Inflammatory macrophage treated with lipopolysaccharide for 1 hour (primary cell): Measurements from ENCODE around the gene CPSF2.
A peak's percentile ranks its signal among the peaks of the same experiment; 100 is the strongest.

Source experiments
- DNase-seq, 2 donors: peaks; one replicate each; pipeline ENCODE4 v3.0.0-alpha.2; 2020 to 2022

Gene CPSF2

DNA sequence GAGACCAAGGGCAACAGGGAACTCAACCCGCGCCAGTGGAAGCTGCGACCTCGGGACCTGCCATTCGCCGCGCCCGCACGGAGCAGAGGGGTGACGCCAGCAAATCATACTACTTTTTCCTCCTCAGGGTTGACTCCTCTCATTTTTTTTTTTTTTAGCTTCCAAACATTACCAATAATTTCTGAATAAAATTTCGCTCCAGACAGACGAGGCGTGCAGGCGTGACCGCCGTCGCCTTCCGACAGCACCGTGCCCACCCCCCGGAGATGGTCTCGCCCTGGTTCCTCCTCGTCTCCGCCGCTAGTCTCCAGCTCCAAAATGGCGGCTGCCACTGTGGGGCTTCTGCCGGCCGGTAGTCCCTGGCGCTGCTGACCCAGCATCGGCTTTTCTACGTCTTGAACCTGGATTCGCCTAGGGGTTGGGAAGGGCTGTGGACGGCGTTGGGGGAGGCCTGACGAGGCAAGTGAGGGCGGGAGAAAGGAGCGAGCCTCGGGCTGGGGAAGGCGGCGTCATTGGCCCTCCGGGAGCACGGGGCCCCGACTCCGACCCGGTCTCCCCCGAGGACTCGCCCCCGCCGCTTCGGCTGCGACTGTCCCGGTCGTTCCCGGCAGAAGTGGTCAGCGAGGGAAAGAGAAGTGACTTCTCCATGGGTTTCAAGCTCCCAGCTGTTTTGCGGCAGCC, at the start of gene CPSF2, which contains the start of gene NDUFB1:
Gene CPSF2, plus strand, starts transcription at position 300 of the 681 bp plus-strand sequence. CDS start 9,016 bp downstream, outside the sequence.
Gene NDUFB1, minus strand, starts transcription at position 37 of the 681 bp plus-strand sequence. CDS start 4,069 bp downstream, outside the sequence.
- DNase-seq, result peak; percentile 79 to 86

DNA sequence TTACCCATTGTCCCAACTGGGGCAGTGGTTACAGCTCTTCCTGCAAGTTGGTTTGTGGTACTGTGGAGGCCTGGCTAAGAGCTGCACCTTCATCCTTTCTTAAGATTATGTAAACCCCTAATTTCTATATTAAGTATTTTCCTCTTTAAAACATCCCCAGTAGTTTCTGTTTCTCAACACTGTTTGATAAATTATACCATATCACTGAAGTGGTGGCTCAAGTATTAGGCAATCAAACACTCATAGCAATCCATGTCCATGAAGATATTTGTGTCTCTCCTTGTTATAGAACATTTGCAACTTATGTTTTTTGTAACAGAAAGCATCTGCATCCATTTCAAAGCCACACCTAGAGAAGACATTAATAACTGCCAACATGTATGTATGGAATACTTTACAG, 47.2 kb upstream of the CPSF2 start:
- DNase-seq, result no peak

- DNase-seq, result no peak
Observed at GRCh38 chr14:92088494-92088893, 33.3 kb upstream of the CPSF2 start.

- DNase-seq, result peak; percentile 10 to 12
Observed at GRCh38 chr14:92093320-92093719, 28.4 kb upstream of the CPSF2 start.

GRCh38 chr14:92099802-92100201, 22.0 kb upstream of the CPSF2 start:
- DNase-seq, result no peak

GRCh38 chr14:92103363-92103989, 18.3 kb upstream of the CPSF2 start:
- peak; percentile 18 to 25 for DNase-seq

GRCh38 chr14:92105073-92105892, 16.5 kb upstream of the CPSF2 start:
- DNase-seq, result no peak

DNA sequence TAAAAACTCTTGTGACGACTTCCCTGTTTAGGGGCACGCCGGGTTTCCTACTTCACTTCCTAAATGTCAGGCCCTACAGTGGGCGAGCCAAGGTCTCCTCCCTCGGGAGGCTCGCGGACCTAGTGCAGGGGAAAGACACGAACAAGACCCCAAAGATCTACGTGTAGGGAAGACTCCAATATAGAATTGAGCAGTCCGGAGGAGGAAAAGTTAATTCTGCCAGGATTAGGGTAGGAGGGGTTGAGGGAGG, 16.0 kb upstream of the CPSF2 start:
- DNase-seq, result peak; percentile 84 to 88

DNA sequence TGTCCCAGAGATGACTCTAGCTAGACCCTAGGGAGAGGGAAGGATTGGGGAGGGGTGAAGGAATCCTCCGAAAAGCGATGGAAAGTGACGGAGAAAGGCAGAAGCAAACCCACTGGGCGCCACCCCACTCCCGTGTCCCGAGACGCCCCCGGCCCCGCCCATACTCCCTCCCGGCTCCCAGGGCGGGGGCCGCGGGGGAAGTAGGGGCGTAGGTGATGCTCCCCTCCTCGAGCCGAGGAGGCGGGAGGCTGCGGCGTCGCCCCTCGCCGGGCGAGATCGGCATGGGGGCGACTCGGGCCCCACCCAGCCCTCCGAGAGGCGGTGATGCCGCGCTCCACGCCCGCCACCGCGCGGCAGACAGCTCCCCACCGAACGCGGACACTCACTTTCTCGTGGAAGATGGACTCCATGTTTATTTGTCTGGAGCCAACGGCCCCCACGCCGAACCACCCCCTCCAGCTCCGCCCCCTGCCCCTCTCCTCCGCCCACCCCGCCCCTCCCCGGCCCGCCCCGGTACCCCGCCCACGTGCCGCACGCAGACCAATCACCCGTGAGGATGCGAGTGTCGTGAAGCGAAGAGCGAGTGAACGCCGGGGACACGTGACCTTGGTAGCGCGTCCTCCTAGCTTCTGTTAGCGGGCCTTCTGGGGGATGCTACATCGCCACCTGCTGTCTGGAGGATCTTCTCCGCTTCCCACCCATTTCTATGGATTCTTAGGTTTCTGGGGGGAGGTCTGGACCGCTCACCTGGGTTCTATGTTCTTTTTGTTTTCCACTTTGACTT, 15.4 kb upstream of the CPSF2 start, which contains the start of gene ATXN3:
Gene ATXN3, minus strand, starts transcription at position 440 of the 784 bp plus-strand sequence. Its CDS starts 30 bp downstream, at position 410.
- peak; percentile 96 to 97 for DNase-seq

DNA sequence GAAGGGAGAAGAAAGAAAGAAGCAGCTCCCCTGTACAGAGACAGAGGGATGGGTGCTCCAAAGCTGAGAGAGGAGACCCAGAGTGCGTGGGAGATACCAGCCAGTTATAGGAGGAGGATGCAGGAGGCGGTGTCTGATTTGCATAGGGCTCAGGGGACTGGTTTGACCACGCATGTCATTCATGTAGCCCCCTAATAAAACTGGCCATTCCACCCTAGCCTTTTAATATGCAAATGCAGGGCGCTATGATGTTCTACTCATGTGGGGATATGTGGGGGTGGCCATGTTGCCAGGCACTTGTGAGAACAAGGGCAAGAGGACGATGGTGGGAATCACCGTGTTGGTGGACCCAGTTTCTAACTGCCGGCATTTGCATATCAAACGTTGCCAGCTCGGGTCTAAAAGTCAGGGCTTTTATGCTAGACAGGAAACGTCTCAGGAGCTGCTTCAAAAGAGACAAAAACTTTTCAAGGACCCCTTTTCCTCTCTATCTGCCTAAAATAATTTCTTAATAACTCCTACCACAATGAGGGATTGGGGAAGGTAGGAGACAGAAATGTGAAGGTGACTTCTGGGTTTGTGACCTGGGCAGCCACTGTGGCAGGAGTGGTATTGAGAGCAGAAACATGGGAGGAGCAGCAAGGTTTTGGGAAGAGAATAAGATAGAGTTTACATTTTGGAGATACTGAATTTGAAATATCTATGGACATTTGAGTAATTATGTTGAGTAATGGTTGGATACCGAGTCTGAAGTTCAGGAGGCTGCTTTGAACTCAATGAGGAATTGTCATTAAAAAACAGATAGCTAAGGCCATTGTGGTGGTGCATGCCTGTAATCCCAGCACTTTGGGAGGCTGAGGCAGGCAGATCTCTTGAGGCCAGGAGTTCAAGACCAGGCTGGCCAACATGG, 13.2 kb upstream of the CPSF2 start:
- DNase-seq, result no peak

DNA sequence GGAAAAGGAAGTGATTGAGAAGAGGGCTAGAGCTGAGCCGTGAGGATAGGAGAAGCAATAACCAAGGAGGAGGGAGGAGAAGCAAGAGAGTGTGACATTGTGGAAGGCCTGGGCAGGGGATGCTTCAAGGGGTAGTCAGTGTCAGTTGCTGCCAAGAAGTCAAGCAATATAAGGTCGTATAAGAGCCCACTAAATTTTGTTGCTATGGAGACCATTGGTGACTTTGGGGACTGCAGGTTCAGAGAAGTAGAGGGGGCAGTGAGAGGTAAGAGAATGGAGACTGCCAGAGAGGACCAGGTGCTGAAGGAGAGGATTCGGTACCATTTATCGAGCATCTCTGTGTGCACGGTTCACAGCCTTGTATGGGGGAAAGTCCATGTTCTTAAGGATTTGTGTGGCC, 12.3 kb upstream of the CPSF2 start:
- no peak for DNase-seq

GRCh38 chr14:92121207-92121669, 531 bp upstream of the CPSF2 start:
- peak; percentile 40 to 62 for DNase-seq

DNA sequence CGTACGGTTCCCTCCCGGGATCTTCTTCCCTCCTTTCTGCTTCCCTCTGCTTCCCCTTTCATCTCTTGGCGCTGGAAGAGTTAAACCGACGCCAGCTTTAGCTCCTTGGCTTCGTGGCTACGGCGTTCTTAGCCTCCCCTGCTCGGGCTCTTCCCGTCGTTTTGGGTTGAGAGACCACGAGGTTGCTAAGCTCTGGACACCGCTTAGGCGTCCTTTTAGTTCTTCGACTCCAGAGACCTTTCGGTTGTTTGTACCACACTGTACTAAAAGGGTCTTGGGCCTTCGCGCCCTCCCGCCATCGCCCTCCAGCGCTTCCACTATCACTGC, 545 bp downstream of the CPSF2 start:
- DNase-seq, result no peak

DNA sequence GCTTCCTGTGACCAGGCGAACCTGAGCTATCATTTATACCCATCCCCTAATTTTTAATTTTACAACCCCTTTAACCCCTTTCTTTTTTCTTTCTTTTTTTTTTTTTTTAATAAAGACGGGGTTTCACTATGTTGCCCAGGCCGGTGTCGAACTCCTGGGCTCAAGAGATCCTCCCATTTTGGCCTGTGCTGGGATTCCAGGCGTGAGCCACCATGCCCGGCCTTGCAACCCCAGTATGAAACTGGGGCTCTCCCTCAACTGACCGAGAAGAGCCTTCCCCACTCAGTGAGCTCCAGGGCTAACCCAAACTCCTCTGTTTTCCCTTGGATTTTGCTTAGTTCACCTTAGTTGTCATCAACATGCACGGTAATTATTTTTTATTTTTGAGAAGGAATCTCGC, 992 bp downstream of the CPSF2 start:
- DNase-seq, result no peak

DNA sequence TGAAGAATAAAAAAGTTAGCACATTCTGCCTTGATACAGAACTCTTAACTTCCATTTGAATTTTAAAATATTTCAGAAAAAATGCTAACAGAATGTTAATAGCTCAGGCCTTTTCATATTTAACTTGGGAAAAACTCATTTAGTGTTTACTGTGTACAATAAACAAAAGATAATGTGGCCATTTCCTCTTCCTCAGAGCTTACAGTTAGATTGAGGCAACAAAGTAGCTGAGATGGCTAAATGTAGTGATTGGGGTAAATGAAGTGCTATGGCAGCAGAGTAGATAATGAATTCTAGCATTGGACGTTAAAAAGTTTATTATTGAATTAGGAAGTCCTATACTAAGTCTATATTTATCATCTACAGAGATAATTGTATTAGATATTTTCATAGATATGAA, 12.7 kb downstream of the CPSF2 start:
- DNase-seq, result no peak

GRCh38 chr14:92135269-92135668, 13.5 kb downstream of the CPSF2 start:
- DNase-seq, result peak in 1 of 2 donors; percentile 46

- DNase-seq, result no peak
Observed at GRCh38 chr14:92143309-92143708, 21.5 kb downstream of the CPSF2 start.

DNA sequence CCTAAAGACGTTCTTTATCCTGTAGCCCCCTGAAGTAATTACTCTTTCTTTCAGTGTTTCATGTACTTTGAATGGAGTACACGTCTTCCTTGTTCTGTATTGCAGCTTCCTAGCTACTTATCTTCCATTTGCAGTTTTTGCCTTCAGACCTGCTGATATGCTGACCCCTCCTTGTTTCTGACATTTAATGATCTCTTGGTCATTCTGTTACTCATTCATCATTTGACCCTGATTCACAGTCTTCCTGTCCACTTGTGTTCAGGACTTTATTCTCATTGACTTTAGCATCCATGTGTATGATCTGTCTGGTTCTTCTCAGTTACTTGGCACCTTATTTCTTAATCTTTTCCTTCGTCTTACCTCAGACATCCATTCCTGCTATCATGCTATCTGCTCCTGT, 22.2 kb downstream of the CPSF2 start:
- DNase-seq, result no peak

- no peak for DNase-seq
Observed at GRCh38 chr14:92144708-92145107, 22.9 kb downstream of the CPSF2 start.

GRCh38 chr14:92153581-92153980, 31.8 kb downstream of the CPSF2 start:
- no peak for DNase-seq

GRCh38 chr14:92154283-92154942, 32.6 kb downstream of the CPSF2 start:
- DNase-seq, result no peak
